NB4 (cell line): ENCODE measurements around the gene HHATL.

Experiments
- DNase-seq: peaks from one replicate; pipeline ENCODE4 v3.0.0; 2010; ENCODE audit warnings: low read depth
- H3K4me3 ChIP-seq: one replicate; pipeline ENCODE4 v1.5.1; 2011; ENCODE audit warnings: mild to moderate bottlenecking, low read depth, low read length, moderate library complexity
- MYC ChIP-seq: IDR thresholded peaks from 2 replicates; pipeline ENCODE4 v1.6.1; 2011; ENCODE audit warnings: low read depth, low read length
- POLR2A ChIP-seq: IDR thresholded peaks from 2 replicates; pipeline ENCODE4 v1.6.1; 2011; ENCODE audit warnings: mild to moderate bottlenecking; ENCODE audit not compliant: insufficient read length; ENCODE audit errors: extremely low read depth
- TF ChIP-seq, protein P1 (sequence below): IDR thresholded peaks from 2 replicates; pipeline ENCODE4 v1.6.1; 2011; ENCODE audit warnings: low read depth, low read length
- TF ChIP-seq, protein P2 (sequence below): IDR thresholded peaks from one replicate; pipeline ENCODE4 v1.5.1; 2012; ENCODE audit warnings: low read depth, low read length

The HHATL gene

GRCh38 chr3:42747581-42747980 lies 45.0 kb upstream of the HHATL start:
- no peak overlapping the region for H3K4me3 ChIP-seq
- TF ChIP-seq POLR2A (no peak), MYC (no peak)
- TF ChIP-seq, protein P1, sequence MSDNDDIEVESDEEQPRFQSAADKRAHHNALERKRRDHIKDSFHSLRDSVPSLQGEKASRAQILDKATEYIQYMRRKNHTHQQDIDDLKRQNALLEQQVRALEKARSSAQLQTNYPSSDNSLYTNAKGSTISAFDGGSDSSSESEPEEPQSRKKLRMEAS, result no peak
- TF ChIP-seq, protein P2, sequence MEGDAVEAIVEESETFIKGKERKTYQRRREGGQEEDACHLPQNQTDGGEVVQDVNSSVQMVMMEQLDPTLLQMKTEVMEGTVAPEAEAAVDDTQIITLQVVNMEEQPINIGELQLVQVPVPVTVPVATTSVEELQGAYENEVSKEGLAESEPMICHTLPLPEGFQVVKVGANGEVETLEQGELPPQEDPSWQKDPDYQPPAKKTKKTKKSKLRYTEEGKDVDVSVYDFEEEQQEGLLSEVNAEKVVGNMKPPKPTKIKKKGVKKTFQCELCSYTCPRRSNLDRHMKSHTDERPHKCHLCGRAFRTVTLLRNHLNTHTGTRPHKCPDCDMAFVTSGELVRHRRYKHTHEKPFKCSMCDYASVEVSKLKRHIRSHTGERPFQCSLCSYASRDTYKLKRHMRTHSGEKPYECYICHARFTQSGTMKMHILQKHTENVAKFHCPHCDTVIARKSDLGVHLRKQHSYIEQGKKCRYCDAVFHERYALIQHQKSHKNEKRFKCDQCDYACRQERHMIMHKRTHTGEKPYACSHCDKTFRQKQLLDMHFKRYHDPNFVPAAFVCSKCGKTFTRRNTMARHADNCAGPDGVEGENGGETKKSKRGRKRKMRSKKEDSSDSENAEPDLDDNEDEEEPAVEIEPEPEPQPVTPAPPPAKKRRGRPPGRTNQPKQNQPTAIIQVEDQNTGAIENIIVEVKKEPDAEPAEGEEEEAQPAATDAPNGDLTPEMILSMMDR, result no peak
- DNase-seq, result no peak

DNA sequence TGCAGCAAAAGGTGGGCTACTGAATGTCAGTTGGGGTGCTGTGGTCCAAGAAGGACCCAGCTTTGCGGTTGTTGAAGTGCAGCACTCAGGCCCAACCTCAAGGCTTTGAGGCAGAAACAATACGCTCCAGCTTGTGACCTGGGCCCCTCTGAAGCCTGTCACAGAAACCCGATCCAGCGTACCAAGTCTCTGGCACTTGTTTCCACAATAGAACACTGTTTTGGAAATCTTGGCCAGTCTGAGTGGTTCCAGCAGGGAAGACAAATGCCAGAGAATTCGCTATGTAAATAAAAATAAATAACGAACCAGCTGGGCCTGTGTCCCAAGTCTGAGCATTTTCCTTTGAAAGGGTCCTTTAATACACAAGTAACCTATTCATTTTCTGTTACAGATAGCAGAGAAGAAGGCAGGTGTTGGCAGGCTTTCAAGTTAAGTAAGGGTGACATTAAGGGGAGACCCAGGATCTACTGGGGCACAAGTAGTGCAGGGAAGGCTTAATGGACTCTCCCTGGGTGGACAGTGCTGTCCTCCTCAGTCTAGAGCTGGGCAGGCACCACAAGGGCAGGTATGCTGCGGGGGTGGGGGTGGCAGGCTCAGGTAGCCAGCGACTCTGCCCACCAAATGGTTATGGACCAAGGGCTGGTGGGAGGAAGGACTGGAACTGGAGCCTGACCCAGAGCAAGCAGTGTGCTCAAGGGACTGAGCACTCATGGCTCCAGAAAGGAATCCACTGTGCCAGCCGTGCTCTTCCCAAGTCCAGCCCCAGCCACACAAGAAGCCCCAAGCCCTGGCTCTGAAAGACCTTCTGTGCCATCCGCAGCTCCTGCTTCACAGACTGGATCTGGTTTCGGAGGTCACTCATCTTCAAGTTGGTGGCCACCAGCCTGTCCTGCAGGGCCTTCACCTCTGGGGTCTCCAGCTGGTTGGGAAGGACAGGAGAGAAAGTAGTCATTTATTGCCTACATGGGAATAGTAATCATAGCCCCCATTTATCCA lies 44.2 kb upstream of the HHATL start:
- DNase-seq, result no peak
- no peak overlapping the region for H3K4me3 ChIP-seq
- TF ChIP-seq MYC, result no peak
- TF ChIP-seq POLR2A, result no peak
- TF ChIP-seq, protein P1, result no peak
- TF ChIP-seq, protein P2, result no peak

DNA sequence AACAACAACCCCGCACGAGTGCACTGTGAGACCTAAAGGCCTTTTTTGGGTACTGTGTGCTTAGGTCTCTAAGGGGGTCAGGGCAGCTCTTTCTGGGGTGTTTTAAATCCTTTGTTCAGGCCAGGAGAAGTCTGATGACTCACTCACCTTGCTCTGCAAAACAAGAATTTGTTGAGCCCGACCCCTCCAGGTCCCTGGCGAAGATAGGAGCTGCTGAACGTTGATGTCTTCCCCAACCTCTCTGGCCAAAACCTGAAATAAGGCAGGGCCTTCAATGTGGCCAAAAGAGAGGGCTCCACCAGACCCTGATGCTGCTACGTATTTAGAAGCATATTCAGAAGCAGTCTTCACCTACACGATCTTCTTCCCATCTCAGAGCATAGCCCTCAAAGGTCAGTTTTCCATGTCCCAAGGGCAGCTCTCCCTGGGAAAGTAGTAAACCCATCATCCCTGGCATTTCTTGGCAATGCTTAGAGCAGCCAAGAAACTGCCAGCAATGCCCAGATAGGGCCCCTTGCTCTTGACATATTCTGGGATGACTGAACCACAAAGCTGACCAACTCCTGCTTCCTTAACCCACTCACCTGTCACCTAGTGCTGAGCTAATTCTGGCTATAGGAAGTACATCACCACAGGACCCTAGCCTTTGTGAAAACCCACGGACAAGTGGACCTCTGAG lies 43.3 kb upstream of the HHATL start:
- TF ChIP-seq, protein P2, result no peak
- TF ChIP-seq, protein P1, result no peak
- TF ChIP-seq POLR2A, result no peak
- no peak for TF ChIP-seq MYC
- DNase-seq, result no peak
- no peak overlapping the region for H3K4me3 ChIP-seq

DNA sequence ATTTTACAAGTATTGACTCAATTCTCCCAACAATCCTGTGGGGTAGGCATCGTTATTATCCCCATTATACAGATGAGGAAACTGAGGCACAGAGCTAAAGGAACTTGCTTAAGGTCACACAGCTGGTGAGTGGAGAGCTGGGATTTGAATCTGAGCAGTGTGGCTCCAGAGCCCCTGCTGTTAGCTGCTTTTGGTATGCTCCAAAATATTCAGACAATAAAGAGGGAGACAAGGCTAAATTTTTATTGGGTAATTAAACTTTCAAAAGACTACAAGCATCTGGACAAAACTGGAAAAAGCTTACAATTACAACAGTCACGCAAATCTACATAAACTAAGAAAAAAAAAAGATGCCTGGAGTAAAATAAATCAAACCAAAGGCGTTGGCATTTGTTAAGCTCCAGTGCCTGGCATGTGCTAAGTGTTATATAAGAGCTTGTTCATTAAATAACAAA lies 42.7 kb upstream of the HHATL start:
- H3K4me3 ChIP-seq, result no peak overlapping the region
- TF ChIP-seq, protein P2, result no peak
- TF ChIP-seq POLR2A (no peak), MYC (no peak)
- TF ChIP-seq, protein P1, result no peak
- DNase-seq, result no peak

DNA sequence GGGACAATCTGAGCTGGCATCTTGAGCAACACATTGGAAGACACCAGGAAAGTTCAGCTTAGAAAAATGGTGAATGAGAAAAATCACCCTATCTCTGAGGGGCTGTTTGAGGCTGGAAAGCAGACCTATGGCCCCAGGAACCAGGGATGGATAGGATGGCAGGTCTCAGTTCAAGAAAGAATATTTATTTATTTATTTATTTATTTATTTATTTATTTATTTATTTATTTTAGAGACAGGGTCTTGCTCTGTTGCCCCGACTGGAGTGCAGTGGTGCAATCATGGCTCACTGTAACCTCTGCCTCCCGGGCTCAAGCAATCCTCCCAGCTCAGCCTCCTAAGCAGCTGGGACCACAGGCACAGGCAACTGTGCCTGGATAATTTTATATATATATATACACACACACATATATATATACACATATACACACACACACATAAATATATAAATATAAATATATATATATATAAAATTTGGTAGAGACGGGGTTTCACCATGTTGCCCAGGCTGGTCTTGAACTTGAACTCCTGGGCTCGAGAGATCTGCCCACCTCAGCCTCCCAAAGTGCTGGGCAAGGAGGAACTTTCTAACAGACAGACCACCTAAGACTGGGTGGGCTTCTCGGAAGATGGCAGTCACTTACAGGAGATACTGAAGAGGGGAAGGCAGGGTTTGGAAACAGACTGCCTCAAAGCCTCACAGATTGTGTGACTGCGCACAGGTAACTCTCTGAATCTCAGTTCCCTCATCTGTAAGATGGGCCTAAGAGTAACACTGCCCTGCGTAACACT lies 40.8 kb upstream of the HHATL start:
- TF ChIP-seq, protein P2, result no peak
- no peak for TF ChIP-seq MYC
- TF ChIP-seq, protein P1, result no peak
- no peak for TF ChIP-seq POLR2A
- H3K4me3 ChIP-seq, result no peak overlapping the region
- DNase-seq, result no peak
